Stimulated activated effector memory CD8-positive, alpha-beta T cell treated with anti-CD3 and anti-CD28 coated beads, Interleukin-12 subunit alpha, Interleukin-12 subunit beta, amount 100 ng/mL, for 72 hours (primary cell): Measurements from ENCODE around the gene TSHZ3.

Source experiments
- ATAC-seq: fragments of 150-1000 bp; cut with Tn5 transposase; 2 replicates; pipeline ENCODE4 v1.10.0; 2021
- DNase-seq, 2 donors: peaks; one replicate each; pipeline ENCODE4 v3.0.0; 2021 to 2022; ENCODE audit warnings: low spot score in 2 of 2
- H3K27ac Mint-ChIP-seq: one replicate; pipeline ENCODE4 v1.8.0; 2022; ENCODE audit warnings: mild to moderate bottlenecking, mixed read lengths
- H3K36me3 Mint-ChIP-seq: one replicate; pipeline ENCODE4 v1.8.0; 2022; ENCODE audit warnings: mild to moderate bottlenecking, mixed read lengths
- H3K4me1 Mint-ChIP-seq: one replicate; pipeline ENCODE4 v1.8.0; 2022; ENCODE audit warnings: mixed read lengths
- H3K4me3 Mint-ChIP-seq: one replicate; pipeline ENCODE4 v1.8.0; 2022; ENCODE audit warnings: mild to moderate bottlenecking, mixed read lengths
- H3K9me3 Mint-ChIP-seq: one replicate; pipeline ENCODE4 v1.8.0; 2022; ENCODE audit warnings: mixed read lengths

Gene TSHZ3

DNA sequence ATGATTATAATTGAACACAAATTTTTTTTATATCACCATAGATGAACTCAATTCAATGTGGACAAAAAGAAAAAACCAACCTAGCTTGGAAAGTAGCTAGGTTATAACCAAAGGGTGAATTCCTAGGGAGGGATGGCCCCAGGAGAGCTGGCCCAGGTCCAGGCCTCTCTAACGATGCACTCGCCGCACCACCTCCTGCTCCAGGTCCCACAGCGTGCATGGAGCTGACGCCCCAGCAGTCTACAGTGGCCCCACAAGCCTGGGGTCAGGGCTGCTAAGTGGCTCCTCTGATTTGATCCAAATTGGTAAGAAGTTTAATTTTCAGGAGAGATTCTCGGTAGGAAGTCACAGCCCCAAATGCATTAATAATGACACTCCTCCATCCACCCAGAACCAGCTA is 48.8 kb downstream of the TSHZ3 start:
- H3K36me3 Mint-ChIP-seq = no peaks in the 10 kb centered on the region
- H3K27ac Mint-ChIP-seq = no peak overlapping the region
- no peak overlapping the region for H3K4me3 Mint-ChIP-seq
- no peaks in the 10 kb centered on the region for H3K4me1 Mint-ChIP-seq
- ATAC-seq (no peak), DNase-seq (no peak)
- no peaks in the 10 kb centered on the region for H3K9me3 Mint-ChIP-seq

DNA sequence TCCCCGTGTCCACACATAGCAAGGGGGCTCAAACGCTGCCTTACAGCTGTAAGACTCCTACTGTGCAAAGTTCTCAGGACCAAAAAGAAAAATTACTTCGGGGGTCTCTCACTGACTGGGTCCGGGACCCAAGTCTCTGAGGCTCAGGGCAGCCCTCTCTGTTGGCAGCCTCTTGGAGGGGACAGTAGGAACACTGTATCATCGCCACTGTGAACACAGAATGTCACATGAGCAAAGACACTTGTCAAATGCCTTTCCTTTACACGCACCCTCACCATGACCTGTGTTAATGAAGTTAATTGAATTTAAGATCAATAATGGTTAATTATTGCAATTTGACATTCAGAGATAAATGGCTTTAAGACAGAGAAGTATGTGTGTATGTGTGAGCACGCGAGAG is 49.6 kb downstream of the TSHZ3 start:
- Mint-ChIP-seq H3K9me3 (no peaks in the 10 kb centered on the region), H3K27ac (no peak overlapping the region), H3K4me1 (no peaks in the 10 kb centered on the region), H3K4me3 (no peak overlapping the region), H3K36me3 (no peaks in the 10 kb centered on the region)
- no peak for DNase-seq
- no peak for ATAC-seq

DNA sequence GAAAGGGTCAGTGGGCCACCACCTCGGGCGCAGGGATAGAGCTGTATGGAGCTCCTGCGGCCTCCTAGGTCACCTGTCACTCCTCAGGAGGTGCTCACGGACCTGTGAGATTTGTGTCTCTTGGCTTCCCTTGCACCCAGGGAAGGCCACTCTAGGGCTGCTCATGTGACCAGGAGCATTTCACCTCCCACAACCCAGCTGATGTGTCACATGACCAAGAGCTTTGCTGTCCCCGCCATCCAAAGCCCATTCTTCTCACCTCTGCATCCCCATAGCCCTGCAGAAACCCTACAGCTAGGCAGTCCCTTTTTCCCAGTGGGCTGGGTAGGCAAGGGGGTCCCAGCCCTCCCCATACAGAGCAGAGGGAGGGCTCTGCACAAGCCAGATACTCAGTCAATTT is 51.2 kb downstream of the TSHZ3 start:
- DNase-seq = no peak
- no peak for ATAC-seq
- Mint-ChIP-seq H3K36me3 (no peaks in the 10 kb centered on the region), H3K27ac (no peak overlapping the region), H3K9me3 (no peaks in the 10 kb centered on the region), H3K4me3 (no peak overlapping the region), H3K4me1 (no peaks in the 10 kb centered on the region)

DNA sequence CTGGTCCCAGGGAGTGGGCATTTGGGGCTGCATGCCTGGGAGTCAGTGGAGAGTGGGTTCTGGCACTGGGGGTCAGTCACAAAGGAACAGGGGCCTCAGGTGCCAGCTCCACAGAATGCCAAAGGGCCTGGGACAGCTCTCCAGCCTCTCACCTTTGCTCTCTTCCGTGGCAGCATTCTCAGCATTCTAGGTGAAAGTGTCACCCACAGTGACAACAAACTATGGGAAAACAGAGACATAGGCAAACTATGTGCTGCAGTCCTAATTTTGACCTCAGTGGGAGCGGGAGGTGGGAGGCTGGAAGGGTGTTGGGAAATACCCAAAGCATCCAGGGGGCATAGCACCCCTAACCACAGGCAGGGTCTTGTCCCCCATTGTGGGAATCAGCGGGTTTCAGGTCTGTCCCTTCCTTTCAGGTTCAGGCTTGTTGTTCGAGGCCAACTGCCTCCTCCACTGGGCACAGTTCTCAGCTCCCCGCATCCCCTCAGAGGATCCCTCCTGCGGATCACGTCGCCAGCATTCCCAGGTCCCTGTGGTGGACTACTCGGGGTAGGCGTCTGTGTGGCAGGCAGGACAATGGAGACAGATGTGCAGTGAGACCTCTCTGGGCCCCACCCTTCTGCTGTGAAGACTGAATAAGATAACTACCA is 52.4 kb downstream of the TSHZ3 start:
- Mint-ChIP-seq H3K9me3 (no peaks in the 10 kb centered on the region), H3K36me3 (no peaks in the 10 kb centered on the region), H3K4me1 (no peaks in the 10 kb centered on the region), H3K27ac (no peak overlapping the region), H3K4me3 (no peak overlapping the region)
- DNase-seq = no peak
- ATAC-seq = no peak

DNA sequence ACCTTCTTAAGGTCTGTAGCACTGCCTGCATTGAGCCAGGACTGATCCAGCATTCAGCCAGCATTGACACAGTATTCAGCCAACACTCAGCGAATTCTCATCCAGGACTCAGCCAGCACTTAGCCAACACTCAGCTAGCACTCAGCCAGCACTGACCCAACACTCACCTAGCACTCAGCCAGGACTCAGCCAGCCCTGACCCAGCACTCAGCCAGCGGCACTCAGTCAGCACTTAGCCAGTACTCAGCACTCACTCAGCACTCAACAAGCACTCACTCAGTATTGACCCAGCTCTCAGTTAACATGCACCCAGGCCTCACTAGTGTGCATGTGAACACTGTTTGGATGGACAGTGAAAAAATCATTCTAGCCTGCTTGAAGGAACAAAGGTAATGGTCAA is 55.0 kb downstream of the TSHZ3 start:
- ATAC-seq (no peak), DNase-seq (no peak)
- no peak overlapping the region for H3K27ac Mint-ChIP-seq
- no peaks in the 10 kb centered on the region for H3K9me3 Mint-ChIP-seq
- H3K4me1 Mint-ChIP-seq = no peaks in the 10 kb centered on the region
- no peaks in the 10 kb centered on the region for H3K36me3 Mint-ChIP-seq
- no peak overlapping the region for H3K4me3 Mint-ChIP-seq

DNA sequence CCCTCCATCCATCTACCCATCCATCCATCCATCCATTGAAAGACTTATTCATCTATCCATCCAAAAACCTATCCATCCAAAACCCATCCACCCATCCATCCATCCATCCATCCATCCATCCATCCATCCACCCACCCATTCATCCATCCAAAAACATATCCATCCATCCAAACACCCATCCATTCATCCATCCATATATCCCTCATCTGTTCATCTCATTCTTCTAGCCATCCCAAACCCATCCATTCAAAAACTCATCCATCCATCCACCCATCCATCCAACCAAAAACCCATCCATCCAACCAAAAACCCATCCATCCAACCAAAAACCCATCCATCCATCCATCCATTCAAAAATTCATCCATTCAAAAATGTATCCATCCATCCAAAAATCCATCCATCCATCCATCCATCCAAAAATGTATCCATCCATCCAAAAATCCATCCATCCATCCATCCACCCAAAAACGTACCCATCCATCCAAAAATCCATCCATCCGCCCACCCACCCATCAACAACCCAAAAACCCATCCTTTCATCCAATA is 56.5 kb downstream of the TSHZ3 start:
- Mint-ChIP-seq H3K9me3 (no peaks in the 10 kb centered on the region), H3K4me3 (no peak overlapping the region), H3K4me1 (no peaks in the 10 kb centered on the region), H3K27ac (no peak overlapping the region), H3K36me3 (no peaks in the 10 kb centered on the region)
- DNase-seq (no peak), ATAC-seq (no peak)

DNA sequence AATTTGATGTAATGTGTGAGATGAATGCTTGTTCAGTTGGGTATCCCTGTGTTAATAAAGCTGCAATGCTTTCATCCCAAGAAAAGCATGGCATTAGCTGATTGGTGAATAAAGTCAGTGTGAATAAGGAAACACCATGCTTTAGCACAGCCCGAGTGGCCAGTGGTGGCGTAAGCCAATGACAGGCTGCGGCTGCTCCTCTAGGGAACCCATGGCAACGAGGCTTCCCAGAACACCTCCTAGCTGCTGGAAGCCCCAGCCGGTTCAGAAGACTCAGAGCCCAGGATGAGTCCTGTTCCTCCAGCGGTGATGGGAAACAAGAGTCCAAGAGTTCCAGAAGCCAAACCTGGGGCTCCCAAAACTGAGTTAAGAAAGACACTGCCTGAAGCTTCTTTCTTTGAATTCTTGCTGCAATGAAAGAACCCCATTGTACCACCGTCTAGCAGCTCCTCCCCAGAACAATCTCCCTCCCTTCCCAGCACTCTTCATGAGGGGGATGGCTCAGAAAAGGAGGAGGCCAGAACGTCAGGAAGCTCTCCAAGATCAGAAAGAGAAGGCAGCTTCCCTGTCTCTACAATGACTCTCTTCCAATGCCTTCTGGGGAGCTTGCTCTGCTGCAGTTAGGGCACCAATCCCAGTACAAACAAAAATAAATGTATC is 58.2 kb downstream of the TSHZ3 start:
- Mint-ChIP-seq H3K27ac (no peak overlapping the region), H3K4me3 (no peak overlapping the region), H3K36me3 (no peaks in the 10 kb centered on the region), H3K4me1 (peaks cover 3% of the 10 kb centered on the region), H3K9me3 (no peaks in the 10 kb centered on the region)
- DNase-seq = no peak
- no peak for ATAC-seq

DNA sequence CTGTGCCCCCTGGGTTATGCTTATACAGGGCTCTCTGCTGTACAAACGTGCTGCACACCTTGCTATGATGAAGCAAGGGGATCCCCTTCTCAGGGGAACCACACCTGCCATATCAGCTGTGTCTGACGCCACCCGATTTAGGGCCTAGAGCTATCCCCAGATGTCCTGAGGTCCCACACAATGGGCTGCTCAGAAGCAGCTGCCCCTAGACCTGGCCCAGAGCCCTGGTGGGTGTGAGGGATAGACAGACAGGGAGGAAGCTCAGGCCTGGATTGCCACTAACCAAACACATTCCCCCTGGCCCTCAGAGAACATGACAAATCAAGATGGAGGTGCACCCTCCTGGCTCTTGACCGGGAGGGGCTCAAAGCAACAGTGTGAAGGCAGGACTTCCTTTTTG is 59.3 kb downstream of the TSHZ3 start:
- DNase-seq (no peak), ATAC-seq (no peak)
- Mint-ChIP-seq H3K9me3 (no peaks in the 10 kb centered on the region), H3K4me3 (no peak overlapping the region), H3K36me3 (no peaks in the 10 kb centered on the region), H3K27ac (no peak overlapping the region), H3K4me1 (peaks cover 7% of the 10 kb centered on the region)

DNA sequence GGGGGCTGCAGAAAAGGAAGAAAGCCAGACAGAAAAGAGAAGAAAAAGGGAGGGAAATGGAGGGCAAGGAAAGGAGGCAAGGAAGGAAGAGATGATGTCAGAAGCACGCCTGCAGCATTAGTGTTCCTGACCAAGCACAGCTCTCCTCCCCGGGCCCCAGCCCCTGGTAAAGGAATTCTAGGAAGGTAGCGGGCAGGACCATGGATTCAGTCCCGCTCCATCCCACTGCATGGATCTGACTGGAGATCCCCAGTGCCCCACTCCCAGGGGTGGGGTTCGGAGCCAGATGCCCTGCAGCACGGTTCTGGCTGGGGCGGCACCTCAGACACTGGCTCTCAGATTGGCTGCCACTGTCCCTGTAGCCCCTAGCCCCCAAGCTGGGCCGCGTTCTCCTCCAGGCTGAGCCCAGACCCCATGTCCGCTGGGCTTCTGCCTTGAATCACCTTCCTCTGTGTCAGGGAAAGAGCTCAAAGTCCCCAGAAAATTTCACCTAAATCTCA is 59.8 kb downstream of the TSHZ3 start:
- no peaks in the 10 kb centered on the region for H3K9me3 Mint-ChIP-seq
- no peak for ATAC-seq
- H3K27ac Mint-ChIP-seq = peak overlapping the region; percentile 60
- H3K4me1 Mint-ChIP-seq = peaks cover 7% of the 10 kb centered on the region
- H3K4me3 Mint-ChIP-seq = no peak overlapping the region
- H3K36me3 Mint-ChIP-seq = no peaks in the 10 kb centered on the region
- DNase-seq = no peak

DNA sequence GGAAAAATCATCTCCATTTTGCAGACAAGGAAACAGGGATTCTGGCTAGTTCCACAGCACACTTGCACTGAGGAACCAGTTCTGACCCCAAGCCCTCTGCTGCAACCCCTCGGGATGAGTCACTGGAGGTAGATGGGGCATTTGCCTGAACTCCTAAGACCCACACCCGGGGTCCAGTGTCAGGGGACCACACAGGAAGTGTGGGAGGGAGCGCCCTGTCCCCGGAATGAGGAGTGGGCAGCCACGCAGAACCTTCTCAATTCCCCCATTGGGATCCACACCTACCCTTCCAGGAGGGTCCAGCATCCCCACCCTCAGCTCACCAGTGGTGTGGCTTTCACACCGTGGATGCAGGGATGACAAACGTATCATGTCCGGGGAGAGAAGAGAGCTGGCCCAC is 62.7 kb downstream of the TSHZ3 start:
- Mint-ChIP-seq H3K4me1 (peaks cover 7% of the 10 kb centered on the region), H3K36me3 (no peaks in the 10 kb centered on the region), H3K27ac (no peak overlapping the region), H3K9me3 (no peaks in the 10 kb centered on the region), H3K4me3 (no peak overlapping the region)
- no peak for DNase-seq
- no peak for ATAC-seq

DNA sequence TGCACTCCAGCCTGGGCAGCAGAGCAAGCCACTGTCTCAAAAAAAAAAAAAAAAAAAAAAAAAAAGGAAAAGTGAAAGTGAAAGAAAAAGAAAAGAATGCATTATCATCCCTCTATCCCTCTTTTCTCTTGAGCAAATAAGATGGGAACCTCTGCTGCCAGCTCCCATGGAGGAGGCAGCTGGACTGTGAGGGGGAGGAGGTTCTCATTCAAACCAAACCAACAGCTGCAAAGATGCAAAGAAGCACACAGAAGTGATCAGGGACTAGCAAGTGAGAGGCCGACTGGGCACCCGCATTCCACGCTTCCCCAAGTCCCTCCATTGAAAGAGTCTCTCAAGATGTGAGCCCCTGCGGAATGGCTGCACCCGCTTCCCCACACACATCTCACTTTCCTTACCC is 63.5 kb downstream of the TSHZ3 start:
- H3K36me3 Mint-ChIP-seq = no peaks in the 10 kb centered on the region
- H3K4me1 Mint-ChIP-seq = peaks cover 7% of the 10 kb centered on the region
- DNase-seq (no peak), ATAC-seq (no peak)
- H3K27ac Mint-ChIP-seq = no peak overlapping the region
- no peaks in the 10 kb centered on the region for H3K9me3 Mint-ChIP-seq
- no peak overlapping the region for H3K4me3 Mint-ChIP-seq

DNA sequence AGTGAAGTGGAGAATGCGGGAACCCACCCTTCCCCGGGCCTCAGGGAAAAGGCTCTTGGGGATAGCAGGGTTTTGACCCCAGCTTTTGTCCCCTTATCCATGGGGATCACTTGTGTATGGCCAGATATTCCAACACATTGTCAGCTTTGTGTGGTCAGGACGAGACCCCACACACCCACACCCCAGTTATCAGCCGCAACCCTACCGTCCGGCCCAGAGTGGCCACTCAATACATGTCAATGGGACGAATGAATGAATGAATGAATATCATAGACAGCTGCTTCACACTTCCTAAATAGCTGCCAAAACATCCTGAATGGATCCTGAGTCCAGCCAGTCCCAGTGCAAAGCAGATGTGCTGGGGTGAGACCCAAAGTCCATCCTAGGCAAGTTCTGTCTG is 64.6 kb downstream of the TSHZ3 start:
- DNase-seq = no peak
- peaks cover 7% of the 10 kb centered on the region for H3K4me1 Mint-ChIP-seq

DNA sequence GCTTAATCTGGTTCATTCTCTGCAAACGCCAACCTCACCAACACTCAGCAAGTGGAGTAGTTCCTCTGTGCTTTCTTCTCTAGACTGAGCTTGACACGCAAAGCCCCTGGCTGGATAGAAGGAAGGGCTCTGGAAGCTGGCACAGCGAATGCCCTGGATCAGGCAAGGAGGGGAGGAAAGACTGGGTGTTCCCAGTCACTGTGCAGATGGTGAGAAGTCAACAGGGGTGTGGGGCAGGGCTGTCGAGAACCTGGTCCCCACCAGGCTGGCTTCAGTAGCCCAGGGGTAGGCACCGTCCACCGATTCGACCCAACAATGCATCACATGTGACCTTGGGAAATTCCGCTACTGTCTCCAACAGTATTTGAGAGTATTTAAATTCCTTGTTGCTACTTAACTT is 65.5 kb downstream of the TSHZ3 start:
- no peaks in the 10 kb centered on the region for H3K36me3 Mint-ChIP-seq
- H3K9me3 Mint-ChIP-seq = no peaks in the 10 kb centered on the region
- no peak for DNase-seq
- no peak overlapping the region for H3K27ac Mint-ChIP-seq
- no peak overlapping the region for H3K4me3 Mint-ChIP-seq
- no peak for ATAC-seq
- peaks cover 7% of the 10 kb centered on the region for H3K4me1 Mint-ChIP-seq

More for the DNA sequence above, 64.6 kb downstream of the TSHZ3 start:
- H3K36me3 Mint-ChIP-seq = no peaks in the 10 kb centered on the region
- H3K9me3 Mint-ChIP-seq = no peaks in the 10 kb centered on the region
- ATAC-seq = no peak
- no peak overlapping the region for H3K27ac Mint-ChIP-seq
- H3K4me3 Mint-ChIP-seq = no peak overlapping the region

DNA sequence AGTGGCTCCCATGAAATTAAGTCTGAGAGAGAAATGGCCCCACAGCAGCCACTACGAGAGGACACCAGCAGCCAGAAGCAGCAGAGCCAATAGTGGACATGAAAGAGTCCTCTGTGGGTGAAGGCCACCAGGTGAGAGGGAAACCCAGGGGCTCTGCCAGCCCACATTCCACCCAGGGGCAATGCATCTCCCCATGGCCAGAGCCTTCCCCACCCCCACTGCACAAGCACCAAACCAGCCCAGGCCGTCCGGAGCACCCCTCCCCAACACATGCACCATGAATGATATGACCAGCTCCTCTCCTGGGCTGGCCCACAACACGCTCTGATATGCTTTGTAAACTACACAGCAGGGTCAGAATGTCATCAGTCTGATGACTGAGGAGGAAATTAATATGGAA is 66.9 kb downstream of the TSHZ3 start:
- H3K4me1 Mint-ChIP-seq = peaks cover 7% of the 10 kb centered on the region
- DNase-seq = no peak
- H3K4me3 Mint-ChIP-seq = no peak overlapping the region
- no peak for ATAC-seq
- no peaks in the 10 kb centered on the region for H3K9me3 Mint-ChIP-seq
- H3K36me3 Mint-ChIP-seq = no peaks in the 10 kb centered on the region
- H3K27ac Mint-ChIP-seq = no peak overlapping the region

DNA sequence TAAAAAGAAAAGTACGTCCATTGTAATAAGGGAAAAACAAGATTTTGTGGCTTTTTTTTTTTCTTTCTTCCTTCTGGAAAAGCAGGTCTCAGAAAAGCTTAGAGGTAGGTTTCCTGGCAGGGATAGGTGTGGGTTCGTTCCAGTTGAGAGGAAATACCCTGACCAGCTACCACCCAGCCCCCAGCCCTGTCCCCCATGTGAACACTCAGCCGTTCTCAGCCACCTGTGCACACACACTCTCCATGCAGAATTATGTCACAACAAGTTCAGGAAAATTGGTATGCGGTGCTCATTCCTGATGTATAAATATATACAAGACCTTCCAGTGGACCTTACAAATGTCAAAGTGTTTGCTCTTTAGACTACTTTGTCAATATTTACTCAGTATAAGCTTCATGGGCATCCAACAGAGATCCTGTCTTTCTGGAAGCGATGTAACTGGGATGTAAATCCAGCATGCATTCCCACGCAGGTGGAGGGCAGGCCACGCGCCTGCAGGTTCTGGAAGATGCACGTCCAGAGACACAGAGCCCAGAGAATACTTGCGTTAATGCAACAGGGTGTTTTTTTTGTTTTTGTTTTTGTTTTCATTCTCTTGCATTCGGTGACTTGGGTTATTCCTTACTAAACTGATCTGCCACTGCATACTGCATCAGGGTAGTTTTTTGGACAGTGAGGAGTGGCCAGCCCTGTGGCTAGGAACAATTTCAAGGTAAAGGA is 68.8 kb downstream of the TSHZ3 start:
- no peaks in the 10 kb centered on the region for H3K4me1 Mint-ChIP-seq
- H3K9me3 Mint-ChIP-seq = no peaks in the 10 kb centered on the region
- H3K27ac Mint-ChIP-seq = no peak overlapping the region
- H3K4me3 Mint-ChIP-seq = no peak overlapping the region
- DNase-seq = no peak
- H3K36me3 Mint-ChIP-seq = no peaks in the 10 kb centered on the region
- ATAC-seq = no peak

DNA sequence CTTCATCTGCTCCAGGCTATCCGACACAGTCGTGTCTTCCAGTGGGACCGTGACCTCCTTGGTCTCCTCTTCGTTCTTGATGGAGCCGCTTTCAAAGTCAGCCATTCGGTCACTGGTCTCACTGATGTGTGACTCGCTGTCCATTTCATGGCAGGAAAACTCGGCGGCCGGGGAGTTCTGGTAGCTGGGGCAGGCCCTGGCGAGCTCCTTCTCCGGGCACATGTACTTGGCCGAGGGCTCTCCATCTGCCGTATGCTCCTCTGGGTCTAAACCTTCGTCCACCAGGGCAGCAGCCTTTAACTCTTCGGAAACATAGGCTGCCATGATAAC is 69.8 kb downstream of the TSHZ3 start:
- Mint-ChIP-seq H3K9me3 (no peaks in the 10 kb centered on the region), H3K27ac (no peak overlapping the region)
- no peak for ATAC-seq

More for the DNA sequence above, 69.8 kb downstream of the TSHZ3 start:
- Mint-ChIP-seq H3K4me1 (peaks cover 6% of the 10 kb centered on the region), H3K36me3 (no peaks in the 10 kb centered on the region), H3K4me3 (no peak overlapping the region)
- DNase-seq = no peak
